Glomerular endothelial cell (primary cell): Measurements from ENCODE around the gene JOSD2. TPM values are rescaled to one million over a fixed set of nuclear protein-coding genes. Genes with fewer than 3 reads are reported as not detected.
"Not testable (repeated sequence)": the region's sequence is repeated elsewhere in the genome, so short reads cannot be mapped to it uniquely, and the experiment has no call there.

Experiments used
- DNase-seq: peaks from one replicate; pipeline ENCODE4 v3.0.0-alpha.2; 2011; ENCODE audit warnings: low read depth, low spot score; ENCODE audit errors: extremely low read depth
- total RNA-seq: library from RNA; depleted of rRNA; stranded (reverse); fragments of >200 nt; gene quantifications from 2 replicates; pipeline ENCODE4 v1.2.3, GENCODE V29; 2015

JOSD2 gene
- total RNA-seq, 1 donor from 2014 or later, result 30.1 TPM

DNA sequence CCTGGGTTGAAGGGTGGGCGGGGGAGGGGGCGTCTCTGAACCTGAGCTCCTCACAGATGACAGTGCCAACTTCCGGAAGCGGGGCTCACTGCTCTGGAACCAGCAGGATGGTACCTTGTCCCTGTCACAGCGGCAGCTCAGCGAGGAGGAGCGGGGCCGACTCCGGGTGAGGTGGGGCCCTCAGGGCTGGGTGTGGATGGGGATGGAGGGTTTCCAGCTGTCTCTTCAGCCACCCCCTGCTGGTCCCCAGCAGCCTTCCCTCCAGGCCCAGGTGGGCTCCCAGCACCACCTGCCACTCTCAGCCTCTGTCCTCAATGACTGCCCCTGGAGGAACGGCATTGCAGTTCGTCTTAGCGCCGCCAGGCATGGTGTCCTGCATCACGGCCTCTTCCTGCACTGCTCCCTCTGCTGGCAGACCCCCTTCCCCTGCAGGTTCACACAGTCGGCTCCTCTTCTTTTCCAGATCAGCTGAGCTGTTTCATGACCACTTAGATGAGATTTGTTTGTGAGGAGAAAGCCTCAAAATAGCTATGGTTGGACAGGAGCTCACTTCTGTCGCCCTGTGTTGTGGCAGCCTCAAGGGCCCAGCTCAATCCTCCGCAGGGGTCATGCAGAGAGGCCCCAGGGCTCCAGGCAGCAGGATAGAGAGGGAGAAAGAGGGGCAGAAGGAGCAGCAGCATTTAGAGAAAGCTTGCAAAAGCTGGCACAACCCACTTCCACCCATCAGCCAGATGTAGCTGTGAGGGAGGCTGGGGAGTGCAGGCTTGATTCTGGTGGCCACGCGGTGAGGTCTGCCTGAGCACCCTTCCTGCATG lies 31.9 kb downstream of the JOSD2 start:
- DNase-seq, result no peak

DNA sequence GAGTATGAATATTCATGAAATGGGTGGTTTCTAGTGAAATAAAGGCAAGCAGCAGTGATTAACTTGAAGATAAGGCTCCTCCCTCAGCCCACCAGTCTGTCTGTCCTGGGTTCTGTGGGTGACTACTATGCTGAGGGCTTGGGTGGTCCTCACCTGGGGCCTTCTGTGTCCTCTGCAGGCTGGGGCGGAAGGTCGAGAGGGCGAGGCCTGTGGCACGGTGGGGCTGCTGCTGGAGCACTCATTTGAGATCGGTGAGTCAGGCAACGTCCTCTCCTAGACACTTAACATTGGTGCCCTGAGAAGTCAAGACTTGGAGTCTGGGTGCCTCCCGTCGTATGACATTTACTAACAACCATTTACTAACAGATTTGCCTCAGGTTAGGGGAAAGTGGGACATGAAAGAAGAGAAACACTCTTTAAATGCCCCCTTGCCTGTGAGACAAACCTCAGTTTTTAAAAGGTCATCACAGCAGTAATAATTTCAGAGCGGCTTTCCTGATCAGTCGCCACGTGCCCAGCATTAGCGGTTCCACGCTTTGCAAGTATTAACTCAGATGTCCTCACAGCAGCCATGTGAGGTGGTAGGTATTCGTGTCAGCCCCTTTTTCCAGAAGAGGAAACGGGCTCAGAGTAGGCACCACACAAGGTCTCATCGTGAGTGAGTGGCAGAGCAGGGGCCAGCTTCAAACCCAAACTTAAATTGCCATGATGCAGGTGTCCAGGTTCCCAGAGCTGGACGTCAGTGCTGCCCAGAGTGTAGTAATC lies 33.1 kb downstream of the JOSD2 start:
- no peak for DNase-seq

- no peak for DNase-seq
Observed at GRCh38 chr19:50476907-50477238, 34.1 kb downstream of the JOSD2 start.

- DNase-seq, result no peak
Observed at GRCh38 chr19:50476224-50476906, 34.6 kb downstream of the JOSD2 start, which contains the start of the genes EMC10 and GARIN5A. EMC10 (plus strand) TSS chr19:50476507; CDS start chr19:50476545, 38 bp downstream. GARIN5A (minus strand) TSS chr19:50476848; CDS start chr19:50476388, 460 bp downstream.

- DNase-seq, result no peak
Observed at GRCh38 chr19:50475736-50476223, 35.2 kb downstream of the JOSD2 start.

DNA sequence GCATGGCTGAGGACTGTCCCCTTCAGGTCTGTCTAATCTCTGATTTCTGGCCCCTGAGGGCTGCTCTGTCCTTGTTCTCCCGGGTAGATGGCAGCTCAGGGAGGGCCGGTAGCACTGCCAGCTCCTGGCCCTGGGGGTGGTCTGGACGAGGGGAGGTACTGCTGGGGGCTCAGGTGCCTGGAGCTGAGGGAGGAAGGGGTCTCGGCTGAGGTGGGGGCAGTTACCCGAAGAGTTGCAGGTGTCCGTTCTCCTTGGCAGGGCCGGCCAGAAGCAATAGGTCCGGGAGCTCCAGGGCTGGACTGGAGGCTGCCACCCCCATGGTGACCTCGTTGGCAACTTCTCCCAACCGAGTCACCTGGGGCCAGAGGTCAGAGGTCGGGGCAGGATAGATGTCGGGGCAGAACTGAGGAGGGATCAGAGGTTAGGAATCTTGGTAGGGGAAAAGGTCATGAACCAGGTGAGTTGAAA lies 35.9 kb downstream of the JOSD2 start:
- DNase-seq, result no peak

DNA sequence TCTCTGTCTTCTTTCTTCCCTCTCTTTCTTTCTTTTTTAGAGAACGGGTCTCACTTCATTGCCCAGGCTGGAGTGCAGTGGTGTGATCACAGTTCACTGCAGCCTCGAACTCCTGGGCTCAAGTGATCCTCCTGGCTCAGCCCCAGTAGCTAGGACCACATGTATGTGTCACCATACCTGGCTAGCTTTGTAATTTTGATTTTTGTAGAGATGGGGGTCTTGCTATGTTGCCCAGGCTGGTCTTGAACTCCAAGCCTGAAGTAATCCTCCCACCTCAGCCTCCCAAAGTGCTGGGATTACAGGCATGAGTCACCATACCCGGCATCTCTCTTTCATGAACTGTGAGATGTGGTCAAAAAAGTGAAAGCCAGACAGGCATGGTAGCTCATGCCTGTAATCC lies 37.7 kb downstream of the JOSD2 start:
- DNase-seq, result not testable (repeated sequence)

GRCh38 chr19:50468818-50469217 lies 42.2 kb downstream of the JOSD2 start:
- no peak for DNase-seq

GRCh38 chr19:50467566-50467965 lies 43.4 kb downstream of the JOSD2 start:
- DNase-seq, result no peak

DNA sequence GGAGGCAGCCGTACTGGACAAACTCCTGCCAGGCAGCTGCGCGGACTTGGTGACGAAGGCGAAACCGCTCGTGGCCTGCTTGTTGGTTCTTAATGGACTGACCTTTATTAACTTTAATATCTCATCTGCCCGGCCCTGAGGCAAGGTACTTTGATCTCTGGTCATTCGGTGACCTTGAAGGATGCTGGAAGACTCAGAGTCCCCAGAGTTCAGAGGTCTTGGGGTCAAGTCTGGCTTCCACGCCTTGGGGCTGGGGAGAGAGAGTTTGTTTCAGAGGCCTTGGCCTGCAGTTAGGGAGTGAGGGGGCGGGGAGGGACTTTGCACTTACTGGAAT lies 44.3 kb downstream of the JOSD2 start:
- no peak for DNase-seq

GRCh38 chr19:50465986-50466705 lies 44.8 kb downstream of the JOSD2 start:
- DNase-seq, result no peak

- DNase-seq, result no peak
Observed at GRCh38 chr19:50465000-50465399, 46.0 kb downstream of the JOSD2 start.

GRCh38 chr19:50464348-50464747 lies 46.6 kb downstream of the JOSD2 start:
- no peak for DNase-seq

DNA sequence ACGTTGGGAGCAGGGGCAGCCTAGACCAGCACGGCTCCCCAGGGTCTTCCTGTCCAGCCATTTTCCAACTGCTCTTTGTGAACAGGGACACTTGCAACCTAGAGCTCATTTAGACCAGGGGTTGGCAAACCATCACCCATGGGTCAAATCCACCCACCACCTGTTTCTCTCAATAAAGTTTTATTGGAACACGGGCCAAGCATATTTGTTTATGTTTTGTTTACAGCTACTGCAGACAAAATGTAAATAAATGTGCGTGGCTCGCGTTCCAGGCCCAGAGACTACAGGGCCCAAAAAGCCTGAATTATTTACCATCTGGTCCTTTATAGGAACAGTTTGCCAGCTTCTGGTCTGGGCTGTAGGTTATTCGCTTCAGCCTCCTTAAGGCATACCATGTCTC lies 48.0 kb downstream of the JOSD2 start:
- DNase-seq, result no peak

GRCh38 chr19:50461066-50461875 lies 49.7 kb downstream of the JOSD2 start:
- DNase-seq, result no peak

- no peak for DNase-seq
Observed at GRCh38 chr19:50460161-50460765, 50.7 kb downstream of the JOSD2 start.

- no peak for DNase-seq
Observed at GRCh38 chr19:50459638-50460037, 51.4 kb downstream of the JOSD2 start.

GRCh38 chr19:50459067-50459456 lies 51.9 kb downstream of the JOSD2 start:
- DNase-seq, result no peak

DNA sequence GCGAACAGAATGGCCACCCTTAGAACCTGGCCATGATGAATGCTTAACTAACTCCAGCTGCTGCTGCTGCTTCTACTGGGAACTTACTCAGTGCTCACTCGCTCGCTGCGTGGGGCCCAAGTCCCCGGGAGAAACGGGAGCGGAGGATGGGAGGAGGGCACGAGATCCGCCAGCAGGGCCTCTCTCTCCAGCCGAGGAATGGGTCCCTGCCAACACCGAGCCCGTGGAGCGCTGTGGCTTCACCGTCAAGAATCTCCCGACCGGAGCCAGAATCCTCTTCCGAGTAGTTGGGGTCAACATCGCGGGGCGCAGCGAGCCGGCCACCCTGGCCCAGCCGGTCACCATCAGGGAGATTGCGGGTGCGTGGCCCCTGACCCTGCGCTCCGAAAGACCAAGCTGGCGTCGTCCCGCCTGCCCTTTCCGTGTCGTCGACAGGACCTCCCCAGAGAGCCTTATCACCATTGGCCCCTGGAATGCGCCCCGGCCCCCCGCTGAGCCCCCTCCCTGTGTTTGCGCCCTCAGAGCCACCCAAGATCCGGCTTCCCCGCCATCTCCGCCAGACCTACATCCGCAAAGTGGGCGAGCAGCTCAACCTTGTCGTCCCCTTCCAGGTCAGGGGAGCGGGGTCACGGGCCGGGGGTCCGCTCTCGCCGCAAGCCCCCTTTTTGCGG lies 52.5 kb downstream of the JOSD2 start:
- no peak for DNase-seq
